Skeletal muscle tissue (tissue), 4 donors: Measurements from ENCODE around the gene MAP3K10. TPM values are rescaled to one million over a fixed set of nuclear protein-coding genes. Genes with fewer than 3 reads are reported as not detected.
A peak's percentile ranks its signal among the peaks of the same experiment; 100 is the strongest.

Source experiments
- H3K27ac ChIP-seq: one replicate; pipeline ENCODE4 v1.7.0; 2013; ENCODE audit warnings: mild to moderate bottlenecking, low read depth, low read length, inconsistent platforms
- H3K27me3 ChIP-seq, 3 donors: one replicate each; pipeline ENCODE4 v1.7.0; 2013; ENCODE audit warnings: low read length in 3 of 3; ENCODE audit not compliant: control insufficient read depth in 3 of 3, insufficient read depth in 3 of 3
- H3K36me3 ChIP-seq, 3 donors: one replicate each; pipeline ENCODE4 v1.7.0; 2013; ENCODE audit warnings: low read length in 3 of 3; ENCODE audit not compliant: control insufficient read depth in 3 of 3, insufficient read depth in 3 of 3
- H3K4me1 ChIP-seq, 3 donors: one replicate each; pipeline ENCODE4 v1.7.0; 2013; ENCODE audit warnings: low read length in 3 of 3, mild to moderate bottlenecking in 3 of 3; ENCODE audit not compliant: control insufficient read depth in 3 of 3, insufficient read depth in 3 of 3
- H3K4me3 ChIP-seq, 3 donors: one replicate each; pipeline ENCODE4 v1.7.0; 2013; ENCODE audit warnings: low read length in 3 of 3
- H3K9ac ChIP-seq, 3 donors: one replicate each; pipeline ENCODE4 v1.7.0; 2013; ENCODE audit warnings: low read length in 3 of 3, mild to moderate bottlenecking in 3 of 3, moderate library complexity in 2 of 3, low read depth in 1 of 3
- H3K9me3 ChIP-seq, 3 donors: one replicate each; pipeline ENCODE4 v1.7.0; 2013; ENCODE audit warnings: low read length in 3 of 3; ENCODE audit not compliant: control insufficient read depth in 3 of 3
- total RNA-seq: library from RNA; depleted of rRNA; stranded (reverse); fragments of >200 nt; gene quantifications from one replicate; pipeline ENCODE4 v1.2.3, GENCODE V29; 2014
- donor health status: Osteomylitis.

MAP3K10 gene
- total RNA-seq, 1 donor from 2014 or later: 3.1 TPM

GRCh38 chr19:40245506-40246128, 54.4 kb downstream of the MAP3K10 start:
- peak overlapping the region in 1 of 3 donors; percentile 25 for H3K9ac ChIP-seq
- H3K27ac ChIP-seq: no peak overlapping the region
- H3K4me1 ChIP-seq: peaks cover 27 to 55% (median 51%) of the 10 kb centered on the region in 3 donors
- H3K36me3 ChIP-seq: peaks cover 16 to 25% (median 23%) of the 10 kb centered on the region in 3 donors
- no peaks in the 10 kb centered on the region for H3K27me3 ChIP-seq
- no peaks in the 10 kb centered on the region for H3K9me3 ChIP-seq
- H3K4me3 ChIP-seq: no peak overlapping the region

GRCh38 chr19:40246292-40247073, 55.3 kb downstream of the MAP3K10 start:
- H3K36me3 ChIP-seq: peaks cover 16 to 22% (median 18%) of the 10 kb centered on the region in 3 donors
- no peak overlapping the region for H3K27ac ChIP-seq
- H3K9me3 ChIP-seq: no peaks in the 10 kb centered on the region
- H3K9ac ChIP-seq: no peak overlapping the region
- H3K4me1 ChIP-seq: peaks cover 27 to 55% (median 49%) of the 10 kb centered on the region in 3 donors
- H3K27me3 ChIP-seq: no peaks in the 10 kb centered on the region
- H3K4me3 ChIP-seq: no peak overlapping the region

GRCh38 chr19:40247178-40247577, 56.0 kb downstream of the MAP3K10 start:
- Histone ChIP-seq H3K4me1 (peaks cover 20 to 56% (median 49%) of the 10 kb centered on the region in 3 donors), H3K27ac (no peak overlapping the region), H3K36me3 (peaks cover 15 to 23% (median 15%) of the 10 kb centered on the region in 3 donors), H3K4me3 (no peak overlapping the region), H3K9me3 (no peaks in the 10 kb centered on the region), H3K27me3 (no peaks in the 10 kb centered on the region), H3K9ac (no peak overlapping the region)

GRCh38 chr19:40247735-40248262, 56.6 kb downstream of the MAP3K10 start:
- Histone ChIP-seq H3K27ac (no peak overlapping the region), H3K4me1 (peaks cover 20 to 58% (median 49%) of the 10 kb centered on the region in 3 donors), H3K9me3 (no peaks in the 10 kb centered on the region), H3K27me3 (no peaks in the 10 kb centered on the region), H3K36me3 (peaks cover 12 to 22% (median 12%) of the 10 kb centered on the region in 3 donors), H3K4me3 (no peak overlapping the region), H3K9ac (peak overlapping the region in 1 of 3 donors; percentile 25)

GRCh38 chr19:40249201-40249600, 58.0 kb downstream of the MAP3K10 start:
- H3K27ac ChIP-seq: no peak overlapping the region
- H3K36me3 ChIP-seq: peaks cover 17 to 29% (median 20%) of the 10 kb centered on the region in 3 donors
- H3K9ac ChIP-seq: peak overlapping the region in 1 of 3 donors; percentile 25
- H3K9me3 ChIP-seq: no peaks in the 10 kb centered on the region
- peaks cover 22 to 61% (median 56%) of the 10 kb centered on the region in 3 donors for H3K4me1 ChIP-seq
- H3K27me3 ChIP-seq: no peaks in the 10 kb centered on the region
- peak overlapping the region in 1 of 3 donors; percentile 6 for H3K4me3 ChIP-seq

- Histone ChIP-seq H3K36me3 (peaks cover 20 to 32% (median 23%) of the 10 kb centered on the region in 3 donors), H3K27ac (no peak overlapping the region), H3K27me3 (no peaks in the 10 kb centered on the region), H3K9ac (peak overlapping the region in 1 of 3 donors; percentile 11), H3K9me3 (no peaks in the 10 kb centered on the region), H3K4me1 (peaks cover 22 to 58% (median 52%) of the 10 kb centered on the region in 3 donors), H3K4me3 (no peak overlapping the region)
These were observed 58.6 kb downstream of the MAP3K10 start for GRCh38 chr19:40249781-40250180.

- peaks cover 34 to 47% (median 37%) of the 10 kb centered on the region in 3 donors for H3K36me3 ChIP-seq
- no peaks in the 10 kb centered on the region for H3K9me3 ChIP-seq
- no peak overlapping the region for H3K4me3 ChIP-seq
- H3K27ac ChIP-seq: no peak overlapping the region
- H3K9ac ChIP-seq: no peak overlapping the region
- H3K27me3 ChIP-seq: no peaks in the 10 kb centered on the region
- H3K4me1 ChIP-seq: peaks cover 23 to 62% (median 55%) of the 10 kb centered on the region in 3 donors
These were observed 60.0 kb downstream of the MAP3K10 start for GRCh38 chr19:40251244-40251643.

GRCh38 chr19:40251991-40252390, 60.8 kb downstream of the MAP3K10 start:
- H3K36me3 ChIP-seq: peaks cover 38 to 53% (median 43%) of the 10 kb centered on the region in 3 donors
- peaks cover 28 to 65% (median 59%) of the 10 kb centered on the region in 3 donors for H3K4me1 ChIP-seq
- H3K9ac ChIP-seq: no peak overlapping the region
- H3K9me3 ChIP-seq: no peaks in the 10 kb centered on the region
- H3K27ac ChIP-seq: no peak overlapping the region
- no peak overlapping the region for H3K4me3 ChIP-seq
- H3K27me3 ChIP-seq: no peaks in the 10 kb centered on the region

GRCh38 chr19:40252395-40252794, 61.2 kb downstream of the MAP3K10 start:
- Histone ChIP-seq H3K4me3 (no peak overlapping the region), H3K4me1 (peaks cover 32 to 65% (median 59%) of the 10 kb centered on the region in 3 donors), H3K27ac (no peak overlapping the region), H3K9ac (no peak overlapping the region), H3K36me3 (peaks cover 38 to 53% (median 43%) of the 10 kb centered on the region in 3 donors), H3K27me3 (no peaks in the 10 kb centered on the region), H3K9me3 (no peaks in the 10 kb centered on the region)
